ENCODE measurements around the gene MRPL14. TPM values are rescaled to one million over a fixed set of nuclear protein-coding genes. Genes with fewer than 3 reads are reported as not detected.

MRPL14 gene
- total and polyA plus RNA-seq, 9 of the 15 experiments (the other 6 are each of a cell fraction or from before 2014, with no cell fraction given) = 126 to 424 (median 165) TPM

DNA sequence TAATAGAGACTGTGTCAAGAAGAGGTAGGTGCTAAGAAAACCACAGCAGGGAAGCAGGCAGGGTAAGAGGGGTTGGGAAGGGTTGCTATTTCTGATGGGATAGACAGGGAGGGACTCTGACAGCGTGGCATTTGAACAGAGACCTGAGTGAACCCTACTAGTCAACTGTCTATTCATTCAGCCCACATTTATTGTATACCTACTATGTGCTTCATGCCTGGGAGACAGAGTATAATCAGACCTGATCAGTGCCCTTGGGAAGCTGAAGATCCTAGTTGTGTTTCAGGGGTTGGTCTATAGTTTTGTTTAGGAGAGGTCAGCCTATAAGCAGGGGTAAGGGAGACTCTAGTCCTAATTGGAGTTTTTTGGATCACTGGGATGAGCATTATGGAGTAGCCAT, 16.5 kb upstream of the MRPL14 start:
- no peak for FAIRE-seq
- ATAC-seq = no peak
- intact Hi-C loops (cut with micrococcal nuclease) = no loop called here
- WGBS (ENCODE audit: insufficient coverage, low coverage, missing lambda C conversion rate) = 91% methylated on average over 1 of the region's 1 CpG
- H3K9me3 ChIP-seq (replicated peaks; ENCODE audit: control insufficient read depth, insufficient read depth, low read depth, low read length) = no peaks in the 10 kb centered on the region
- in situ Hi-C loops (cut with MboI) = no loop called here
- no peak overlapping the region for H3K27ac ChIP-seq (ENCODE audit: extremely low read depth, low read depth, low read length)
- BruUV-seq (replicated peaks) = no TSS peak
- POLR2A ChIA-PET = interaction anchor here (0.6 to 2.2 kb wide), 3 partner anchors 9 to 75 kb away, joined by 4 to 7 read pairs (median 5); no protein-coding TSS in a partner anchor
- H3K4me3 ChIP-seq = no peak overlapping the region
- no peak for DNase-seq (ENCODE audit: extremely low read depth in 1 of 4, low spot score in 3 of 4)
- no peaks in the 10 kb centered on the region for H3K27me3 ChIP-seq (ENCODE audit: control insufficient read depth in 2 of 2, insufficient read depth in 2 of 2, low read length in 2 of 2)
- H3K79me2 ChIP-seq (ENCODE audit: control insufficient read depth, insufficient read depth, low read length) = no peaks in the 10 kb centered on the region
- H2AFZ ChIP-seq (ENCODE audit: low read depth, low read length) = no peak overlapping the region
- TF ChIP-seq ZKSCAN1 (IDR thresholded peaks at IDR 0.05; ENCODE audit: low read depth, low read length) (peak; percentile 84), ARNT (IDR thresholded peaks at IDR 0.05) (no peak)
- peaks cover 89% of the 10 kb centered on the region for H3K36me3 ChIP-seq (ENCODE audit: control insufficient read depth, insufficient read depth, low read length)
- no peak overlapping the region for H3K4me2 ChIP-seq (ENCODE audit: insufficient read depth, low read length)
- peaks cover 0 to 6% of the 10 kb centered on the region in 2 experiments; a peak in 2 of 5 replicates for H3K4me1 ChIP-seq (replicated peaks in 1 of 2; ENCODE audit: control insufficient read depth in 2 of 2, insufficient read depth in 2 of 2, low read length in 2 of 2)
- CTCF ChIA-PET (ENCODE audit: low intra/inter-chr PET ratio) = no interaction called here
- H3K9me1 ChIP-seq (ENCODE audit: control insufficient read depth, insufficient read depth, low read length) = no peaks in the 10 kb centered on the region
- no peak overlapping the region for H3K9ac ChIP-seq (ENCODE audit: insufficient read depth in 1 of 2, low read depth in 2 of 2, low read length in 2 of 2)
- no peaks in the 10 kb centered on the region for H4K20me1 ChIP-seq (replicated peaks; ENCODE audit: control insufficient read depth, insufficient read depth, low read length)

DNA sequence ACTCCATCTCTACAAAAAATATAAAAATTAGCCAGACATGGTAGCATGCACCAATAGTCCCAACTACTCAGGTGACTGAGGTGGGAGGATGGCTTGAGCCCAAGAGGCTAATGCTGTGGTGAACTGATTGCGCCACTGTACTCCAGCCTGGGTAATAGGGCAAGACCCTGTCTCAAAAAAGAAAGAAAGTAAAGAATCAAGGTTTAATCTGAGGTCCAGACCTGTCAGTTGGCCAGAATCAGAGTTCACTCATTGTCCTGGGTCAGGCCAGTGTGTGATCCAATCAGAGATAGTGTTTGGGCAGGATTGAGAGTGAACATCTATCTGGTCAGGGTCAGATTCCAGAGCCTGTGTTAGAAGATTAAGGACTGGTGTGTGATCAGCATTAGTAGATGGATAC, 15.6 kb upstream of the MRPL14 start:
- H3K9me1 ChIP-seq (ENCODE audit: control insufficient read depth, insufficient read depth, low read length) = no peaks in the 10 kb centered on the region
- no peak for TF ChIP-seq DIDO1 (tag; IDR thresholded peaks at IDR 0.05; ENCODE audit: low read depth)
- TF ChIP-seq OTX1 (CRISPR knock-in tag; IDR thresholded peaks at IDR 0.05) = no peak
- TF ChIP-seq C11orf30 (IDR thresholded peaks at IDR 0.05; ENCODE audit: low read depth) = no peak
- TF ChIP-seq TEAD1 (CRISPR knock-in tag; IDR thresholded peaks at IDR 0.05) = no peak
- TF ChIP-seq, protein P1, sequence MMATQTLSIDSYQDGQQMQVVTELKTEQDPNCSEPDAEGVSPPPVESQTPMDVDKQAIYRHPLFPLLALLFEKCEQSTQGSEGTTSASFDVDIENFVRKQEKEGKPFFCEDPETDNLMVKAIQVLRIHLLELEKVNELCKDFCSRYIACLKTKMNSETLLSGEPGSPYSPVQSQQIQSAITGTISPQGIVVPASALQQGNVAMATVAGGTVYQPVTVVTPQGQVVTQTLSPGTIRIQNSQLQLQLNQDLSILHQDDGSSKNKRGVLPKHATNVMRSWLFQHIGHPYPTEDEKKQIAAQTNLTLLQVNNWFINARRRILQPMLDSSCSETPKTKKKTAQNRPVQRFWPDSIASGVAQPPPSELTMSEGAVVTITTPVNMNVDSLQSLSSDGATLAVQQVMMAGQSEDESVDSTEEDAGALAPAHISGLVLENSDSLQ (IDR thresholded peaks at IDR 0.05) = no peak
- TF ChIP-seq ZKSCAN8 (CRISPR knock-in tag; IDR thresholded peaks at IDR 0.05) = no peak
- TF ChIP-seq CEBPB (tag; IDR thresholded peaks at IDR 0.05) = peak; percentile 45
- peak in 1 of 2 experiments; percentile 59 for TF ChIP-seq KDM1A (IDR thresholded peaks at IDR 0.05)

More for the DNA sequence above, 15.6 kb upstream of the MRPL14 start:
- Histone ChIP-seq H3K4me1 (replicated peaks in 1 of 2; ENCODE audit: control insufficient read depth in 2 of 2, insufficient read depth in 2 of 2, low read length in 2 of 2) (peaks cover 0 to 12% of the 10 kb centered on the region in 2 experiments; a peak in 4 of 5 replicates), H3K79me2 (ENCODE audit: control insufficient read depth, insufficient read depth, low read length) (no peaks in the 10 kb centered on the region), H3K27ac (ENCODE audit: extremely low read depth, low read depth, low read length) (no peak overlapping the region), H3K9ac (ENCODE audit: insufficient read depth in 1 of 2, low read depth in 2 of 2, low read length in 2 of 2) (no peak overlapping the region), H3K36me3 (ENCODE audit: control insufficient read depth, insufficient read depth, low read length) (peaks cover 86% of the 10 kb centered on the region; the same call in 2 of the 3 replicates), H3K4me3 (no peak overlapping the region), H3K9me3 (replicated peaks; ENCODE audit: control insufficient read depth, insufficient read depth, low read depth, low read length) (no peaks in the 10 kb centered on the region), H3K27me3 (ENCODE audit: control insufficient read depth in 2 of 2, insufficient read depth in 2 of 2, low read length in 2 of 2) (no peaks in the 10 kb centered on the region), H3K4me2 (ENCODE audit: insufficient read depth, low read length) (no peak overlapping the region), H2AFZ (ENCODE audit: low read depth, low read length) (no peak overlapping the region), H4K20me1 (replicated peaks; ENCODE audit: control insufficient read depth, insufficient read depth, low read length) (no peaks in the 10 kb centered on the region)
- in situ Hi-C loops (cut with MboI) (no loop called here), intact Hi-C loops (cut with micrococcal nuclease) (no loop called here)
- no TSS peak for BruUV-seq (replicated peaks)
- DNase-seq (ENCODE audit: extremely low read depth in 1 of 4, low spot score in 3 of 4) = no peak
- FAIRE-seq = no peak
- CTCF ChIA-PET (ENCODE audit: low intra/inter-chr PET ratio) = no interaction called here
- WGBS (ENCODE audit: insufficient coverage, low coverage, missing lambda C conversion rate) = 94% methylated on average over 1 of the region's 1 CpG
- ATAC-seq = no peak
- POLR2A ChIA-PET = interaction anchor here (0.6 to 1.2 kb wide), 4 partner anchors 10 to 343 kb away, joined by 3 to 5 read pairs (median 4); no protein-coding TSS in a partner anchor

Measured in K562 (cell line).